Spleen (tissue), 7 donors: ENCODE results near the gene SCGB1A1.

Source experiments
- POLR2A ChIP-seq, 3 donors: fragments of 450-650 bp; IDR thresholded peaks; one replicate each; pipeline ENCODE4 v1.5.1; 2017; ENCODE audit warnings: antibody characterized with exemption in 3 of 3, mild to moderate bottlenecking in 1 of 3
- POLR2AphosphoS5 ChIP-seq, 3 donors: sonication (generic); formaldehyde crosslinking; IDR thresholded peaks; one replicate each; pipeline ENCODE4 v1.5.1; 2017; ENCODE audit warnings: antibody characterized with exemption in 3 of 3
- TF ChIP-seq, protein P1 (sequence below), 11 experiments: fragments of 200-600 bp in 7 of 11; fragments of 450-650 bp in 4 of 11; sonication (generic) in 4 of 11; IDR thresholded peaks in 8 of 11; conservative IDR thresholded peaks in 3 of 11; 1 replicate in 7 of 11; 2 replicates in 4 of 11; pipeline versions ENCODE4 v1.4.0 to v1.8.0; 2016 to 2021; ENCODE audit warnings: antibody characterized with exemption in 11 of 11, inconsistent platforms in 4 of 11, mild to moderate bottlenecking in 1 of 11
- donor health status: DM: no; HTN: no; CAD: no; lungs with moderate emphysema.
- donor health status: DM: no; HTN: no; CAD: no.
- donor health status: DM: no; HTN: no; CAD: no.

DNA sequence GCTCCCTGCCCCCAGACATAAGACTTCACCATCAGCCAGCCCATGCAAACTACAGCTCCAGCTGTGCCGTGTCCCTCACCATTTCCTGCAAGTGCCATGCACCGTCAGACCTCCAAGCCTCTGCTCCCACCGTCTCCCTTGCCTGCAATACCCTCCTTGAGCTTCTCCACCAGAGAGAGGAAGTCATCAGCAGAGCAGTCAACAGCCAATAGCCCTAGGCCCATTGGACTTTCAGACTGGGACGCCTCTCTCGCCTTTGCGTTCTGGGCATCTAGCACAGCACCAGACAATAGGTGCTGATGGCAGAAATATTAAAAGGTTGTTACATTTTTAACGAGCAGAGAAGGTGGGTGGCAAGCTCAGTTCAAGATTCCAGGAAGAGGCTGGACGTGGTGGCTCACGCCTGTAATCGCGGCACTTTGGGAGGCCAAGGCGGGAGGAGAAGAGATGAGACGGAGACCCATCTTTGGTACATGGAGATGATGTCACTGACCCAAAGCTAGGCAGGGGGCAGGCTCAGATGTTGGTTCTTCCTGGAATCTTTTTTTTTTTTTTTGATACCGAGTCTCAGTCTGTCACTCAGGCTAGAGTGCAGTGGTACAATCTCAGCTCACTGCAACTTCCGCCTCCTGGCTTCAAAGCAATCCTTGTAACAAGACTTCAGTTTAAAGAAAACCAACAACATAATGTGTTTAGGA lies 31.9 kb downstream of the SCGB1A1 start:
- TF ChIP-seq, protein P1, sequence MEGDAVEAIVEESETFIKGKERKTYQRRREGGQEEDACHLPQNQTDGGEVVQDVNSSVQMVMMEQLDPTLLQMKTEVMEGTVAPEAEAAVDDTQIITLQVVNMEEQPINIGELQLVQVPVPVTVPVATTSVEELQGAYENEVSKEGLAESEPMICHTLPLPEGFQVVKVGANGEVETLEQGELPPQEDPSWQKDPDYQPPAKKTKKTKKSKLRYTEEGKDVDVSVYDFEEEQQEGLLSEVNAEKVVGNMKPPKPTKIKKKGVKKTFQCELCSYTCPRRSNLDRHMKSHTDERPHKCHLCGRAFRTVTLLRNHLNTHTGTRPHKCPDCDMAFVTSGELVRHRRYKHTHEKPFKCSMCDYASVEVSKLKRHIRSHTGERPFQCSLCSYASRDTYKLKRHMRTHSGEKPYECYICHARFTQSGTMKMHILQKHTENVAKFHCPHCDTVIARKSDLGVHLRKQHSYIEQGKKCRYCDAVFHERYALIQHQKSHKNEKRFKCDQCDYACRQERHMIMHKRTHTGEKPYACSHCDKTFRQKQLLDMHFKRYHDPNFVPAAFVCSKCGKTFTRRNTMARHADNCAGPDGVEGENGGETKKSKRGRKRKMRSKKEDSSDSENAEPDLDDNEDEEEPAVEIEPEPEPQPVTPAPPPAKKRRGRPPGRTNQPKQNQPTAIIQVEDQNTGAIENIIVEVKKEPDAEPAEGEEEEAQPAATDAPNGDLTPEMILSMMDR (IDR thresholded peaks at IDR 0.05 in 8 of 11, conservative IDR thresholded peaks at IDR 0.05 in 3 of 11), result no peak
- TF ChIP-seq POLR2A (IDR thresholded peaks at IDR 0.05) (no peak), POLR2AphosphoS5 (IDR thresholded peaks at IDR 0.05) (no peak)
